ENCODE data around the gene RALGAPA2.

Gene RALGAPA2

GRCh38 chr20:20524756-20525155 is 187.7 kb downstream of the RALGAPA2 start:
- H3K27me3 ChIP-seq (ENCODE audit: insufficient read depth, poor library complexity, severe bottlenecking) = no peaks in the 10 kb centered on the region
- H3K27ac ChIP-seq (replicated peaks) = no peak overlapping the region
- no peak overlapping the region for H3K4me3 ChIP-seq (replicated peaks; ENCODE audit: insufficient read depth, low read length)
- TF ChIP-seq CTCF (IDR thresholded peaks at IDR 0.05; ENCODE audit: insufficient read depth, low read length) = no peak
- no peak for TF ChIP-seq GABPA (IDR thresholded peaks at IDR 0.05; ENCODE audit: low read depth)
- no peak for TF ChIP-seq REST (IDR thresholded peaks at IDR 0.05; ENCODE audit: insufficient replicate concordance, low read depth)
- no peak for TF ChIP-seq POLR2AphosphoS5 (IDR thresholded peaks at IDR 0.05; ENCODE audit: low read depth)
- TF ChIP-seq SPI1 (IDR thresholded peaks at IDR 0.05; ENCODE audit: borderline replicate concordance, low read depth) = no peak
- DNase-seq (ENCODE audit: low read depth in 1 of 2, low spot score in 1 of 2) = no peak

DNA sequence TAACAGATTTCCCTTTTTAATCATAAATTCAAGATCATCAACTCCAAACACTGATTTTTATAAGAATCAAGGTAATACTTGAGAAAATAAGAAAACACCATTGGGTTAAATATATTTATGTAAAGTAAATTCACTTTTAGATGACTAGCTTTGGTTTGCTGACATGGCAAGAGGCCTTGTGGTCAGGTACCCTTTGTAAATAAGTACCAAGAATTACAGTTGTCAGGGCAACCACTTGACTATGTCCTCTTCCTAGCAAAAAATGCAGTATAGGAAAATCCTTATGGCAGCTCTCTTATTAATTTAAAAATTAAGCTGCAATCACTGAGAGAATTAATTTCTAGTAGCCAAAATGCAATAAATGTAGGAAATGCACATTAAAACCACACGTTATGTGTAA is 190.7 kb downstream of the RALGAPA2 start:
- no peak overlapping the region for H3K27ac ChIP-seq (replicated peaks)
- DNase-seq (ENCODE audit: low read depth in 1 of 2, low spot score in 1 of 2) = no peak
- H3K4me3 ChIP-seq (replicated peaks; ENCODE audit: insufficient read depth, low read length) = no peak overlapping the region
- no peaks in the 10 kb centered on the region for H3K27me3 ChIP-seq (ENCODE audit: insufficient read depth, poor library complexity, severe bottlenecking)
- TF ChIP-seq CTCF (IDR thresholded peaks at IDR 0.05; ENCODE audit: insufficient read depth, low read length) = no peak
- TF ChIP-seq POLR2AphosphoS5 (IDR thresholded peaks at IDR 0.05; ENCODE audit: low read depth) = no peak
- TF ChIP-seq GABPA (IDR thresholded peaks at IDR 0.05; ENCODE audit: low read depth) = no peak
- no peak for TF ChIP-seq REST (IDR thresholded peaks at IDR 0.05; ENCODE audit: insufficient replicate concordance, low read depth)
- no peak for TF ChIP-seq SPI1 (IDR thresholded peaks at IDR 0.05; ENCODE audit: borderline replicate concordance, low read depth)

DNA sequence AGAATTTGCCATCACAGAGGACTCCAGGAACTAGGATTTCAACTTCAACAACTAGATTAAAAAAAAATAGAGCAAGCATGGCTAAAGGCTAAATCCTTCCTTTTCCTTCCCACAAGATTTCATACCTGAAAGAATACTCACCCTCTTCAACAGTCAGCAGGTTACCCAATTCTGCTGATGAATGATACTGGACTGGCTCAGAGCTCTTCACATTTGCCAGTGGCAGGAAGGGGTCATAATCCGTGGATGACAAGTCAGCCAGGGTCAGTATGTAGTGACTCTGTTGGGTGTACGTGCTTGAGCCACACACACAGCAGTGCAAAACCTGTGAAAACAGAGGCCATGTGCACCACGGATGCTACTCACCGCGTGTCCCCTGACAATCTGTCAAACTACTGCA is 191.7 kb downstream of the RALGAPA2 start:
- TF ChIP-seq REST (IDR thresholded peaks at IDR 0.05; ENCODE audit: insufficient replicate concordance, low read depth) = no peak
- no peak for TF ChIP-seq SPI1 (IDR thresholded peaks at IDR 0.05; ENCODE audit: borderline replicate concordance, low read depth)
- TF ChIP-seq CTCF (IDR thresholded peaks at IDR 0.05; ENCODE audit: insufficient read depth, low read length) = no peak
- TF ChIP-seq POLR2AphosphoS5 (IDR thresholded peaks at IDR 0.05; ENCODE audit: low read depth) = no peak
- no peak for TF ChIP-seq GABPA (IDR thresholded peaks at IDR 0.05; ENCODE audit: low read depth)
- H3K27ac ChIP-seq (replicated peaks) = no peak overlapping the region
- H3K4me3 ChIP-seq (replicated peaks; ENCODE audit: insufficient read depth, low read length) = no peak overlapping the region
- no peak for DNase-seq (ENCODE audit: low read depth in 1 of 2, low spot score in 1 of 2)
- H3K27me3 ChIP-seq (ENCODE audit: insufficient read depth, poor library complexity, severe bottlenecking) = no peaks in the 10 kb centered on the region

Data from HL-60 (cell line).